ENCODE data around the gene PCDHA7. TPM values are rescaled to one million over a fixed set of nuclear protein-coding genes. Genes with fewer than 3 reads are reported as not detected.
"Not testable (repeated sequence)": the region's sequence is repeated elsewhere in the genome, so short reads cannot be mapped to it uniquely, and the experiment has no call there.

The PCDHA7 gene
- total RNA-seq, 1 experiment from 2014 or later, result 0.48 TPM

- H2BK12ac ChIP-seq (ENCODE audit: insufficient read length, low read depth, low read length), result no peak overlapping the region
- no peak overlapping the region for H4K91ac ChIP-seq (ENCODE audit: insufficient read length, low read depth, low read length)
- no peak overlapping the region for H2BK15ac ChIP-seq (ENCODE audit: low read depth, low read length)
- H3K4me3 Mint-ChIP-seq, result peak overlapping the region; percentile 76 to 88
- no peaks in the 10 kb centered on the region for H3K9me3 ChIP-seq (ENCODE audit: control insufficient read depth, low read depth, low read length)
- H4K20me1 ChIP-seq (ENCODE audit: control insufficient read depth, insufficient read depth, insufficient read length), result no peaks in the 10 kb centered on the region
- no peak overlapping the region for H3T11ph ChIP-seq (ENCODE audit: low read length)
- TF ChIP-seq CTCF (conservative IDR thresholded peaks at IDR 0.05), result peak; percentile 44; the same call in 2 of the 3 replicates
- H3K79me1 ChIP-seq (ENCODE audit: insufficient read depth, low read depth, low read length, poor library complexity, severe bottlenecking), result no peaks in the 10 kb centered on the region
- H2BK20ac ChIP-seq (ENCODE audit: low read depth, low read length, poor library complexity, severe bottlenecking), result no peak overlapping the region
- H2AFZ ChIP-seq (ENCODE audit: low read length), result no peak overlapping the region
- H3K4me2 ChIP-seq (ENCODE audit: insufficient read depth, insufficient read length, low read length), result no peak overlapping the region
- H3K36me3 Mint-ChIP-seq (ENCODE audit: insufficient read depth in 1 of 3, low read depth in 3 of 3), result peaks cover 15 to 33% (median 19%) of the 10 kb centered on the region in 3 experiments
- no peak overlapping the region for H4K5ac ChIP-seq (ENCODE audit: insufficient read length, low read depth, low read length)
- no peak overlapping the region for H2AK5ac ChIP-seq (ENCODE audit: insufficient read length, low read length)
- H2BK120ac ChIP-seq (ENCODE audit: low read depth, low read length, poor library complexity, severe bottlenecking), result no peak overlapping the region
- peak overlapping the region in 1 of 3 experiments; percentile 97; a peak in 3 of 7 replicates for H3K27ac Mint-ChIP-seq
- no peak overlapping the region for H3K23ac ChIP-seq (ENCODE audit: insufficient read length, low read depth, low read length)
- H3K14ac ChIP-seq (ENCODE audit: insufficient read depth, low read length), result peak overlapping the region; percentile 76; the same call in 1 of the 2 replicates
- H3K56ac ChIP-seq (ENCODE audit: insufficient read length, low read depth, low read length), result no peak overlapping the region
- H2BK5ac ChIP-seq (ENCODE audit: insufficient read length, low read length), result no peak overlapping the region
- H3K4me1 Mint-ChIP-seq, result peaks cover 0 to 11% of the 10 kb centered on the region in 2 experiments; a peak in 2 of 4 replicates
- H3K27me3 Mint-ChIP-seq (ENCODE audit: low read depth), result no peaks in the 10 kb centered on the region
- no peak overlapping the region for H3K18ac ChIP-seq (ENCODE audit: insufficient read length, low read depth, low read length)
- no peak overlapping the region for H3K4ac ChIP-seq (ENCODE audit: low read depth, low read length)
- H3K9me3 Mint-ChIP-seq, result peaks cover 20 to 22% of the 10 kb centered on the region in 2 experiments
- no peak overlapping the region for H4K8ac ChIP-seq (replicated peaks; ENCODE audit: insufficient read length, low read depth, low read length)
- no CpG with 5 or more reads among the region's 18 CpGs for WGBS (ENCODE audit: extremely low coverage, insufficient read length, low lambda C conversion rate)
- no peaks in the 10 kb centered on the region for H3K27me3 ChIP-seq (ENCODE audit: insufficient read depth, low read length)
- no peak overlapping the region for H3K27ac ChIP-seq (ENCODE audit: insufficient read length, low read depth, low read length)
- H3K9ac ChIP-seq (ENCODE audit: extremely low read depth, insufficient read length, low read length), result no peak overlapping the region
- no peaks in the 10 kb centered on the region for H3K4me1 ChIP-seq (ENCODE audit: insufficient read depth, low read length)
- no peaks in the 10 kb centered on the region for H3K79me2 ChIP-seq (ENCODE audit: insufficient read depth, low read length)
- no peak for DNase-seq
- H3K23me2 ChIP-seq (ENCODE audit: insufficient read length, low read depth, low read length, poor library complexity, severe bottlenecking), result peaks cover 3% of the 10 kb centered on the region
Measured at GRCh38 chr5:140828362-140828737, 5.7 kb upstream of the PCDHA7 start.

- not testable (repeated sequence) for H3K27ac Mint-ChIP-seq; H3K27me3 Mint-ChIP-seq (ENCODE audit: low read depth); H3K79me2 ChIP-seq (ENCODE audit: insufficient read depth, low read length); H3K14ac ChIP-seq (ENCODE audit: insufficient read depth, low read length); H4K91ac ChIP-seq (ENCODE audit: insufficient read length, low read depth, low read length); H3K9me3 ChIP-seq (ENCODE audit: control insufficient read depth, low read depth, low read length); H2BK5ac ChIP-seq (ENCODE audit: insufficient read length, low read length); H4K8ac ChIP-seq (replicated peaks; ENCODE audit: insufficient read length, low read depth, low read length); H3T11ph ChIP-seq (ENCODE audit: low read length); H3K79me1 ChIP-seq (ENCODE audit: insufficient read depth, low read depth, low read length, poor library complexity, severe bottlenecking); H4K20me1 ChIP-seq (ENCODE audit: control insufficient read depth, insufficient read depth, insufficient read length); H2BK120ac ChIP-seq (ENCODE audit: low read depth, low read length, poor library complexity, severe bottlenecking); H3K23me2 ChIP-seq (ENCODE audit: insufficient read length, low read depth, low read length, poor library complexity, severe bottlenecking); H4K5ac ChIP-seq (ENCODE audit: insufficient read length, low read depth, low read length); H3K4me2 ChIP-seq (ENCODE audit: insufficient read depth, insufficient read length, low read length); H3K9ac ChIP-seq (ENCODE audit: extremely low read depth, insufficient read length, low read length); DNase-seq; H3K18ac ChIP-seq (ENCODE audit: insufficient read length, low read depth, low read length); H2BK15ac ChIP-seq (ENCODE audit: low read depth, low read length); H3K56ac ChIP-seq (ENCODE audit: insufficient read length, low read depth, low read length); H2AFZ ChIP-seq (ENCODE audit: low read length); H3K4me3 Mint-ChIP-seq; H3K4ac ChIP-seq (ENCODE audit: low read depth, low read length); H3K4me1 ChIP-seq (ENCODE audit: insufficient read depth, low read length); H3K27ac ChIP-seq (ENCODE audit: insufficient read length, low read depth, low read length); H2BK20ac ChIP-seq (ENCODE audit: low read depth, low read length, poor library complexity, severe bottlenecking); H3K27me3 ChIP-seq (ENCODE audit: insufficient read depth, low read length); H3K23ac ChIP-seq (ENCODE audit: insufficient read length, low read depth, low read length); H2AK5ac ChIP-seq (ENCODE audit: insufficient read length, low read length); H2BK12ac ChIP-seq (ENCODE audit: insufficient read length, low read depth, low read length)
- H3K4me1 Mint-ChIP-seq, result peaks cover 0 to 11% of the 10 kb centered on the region in 2 experiments; a peak in 2 of 4 replicates
- no CpG with 5 or more reads among the region's 106 CpGs for WGBS (ENCODE audit: extremely low coverage, insufficient read length, low lambda C conversion rate)
- H3K36me3 Mint-ChIP-seq (ENCODE audit: insufficient read depth in 1 of 3, low read depth in 3 of 3), result peaks cover 18 to 39% (median 23%) of the 10 kb centered on the region in 3 experiments
- H3K9me3 Mint-ChIP-seq, result peaks cover 22 to 29% of the 10 kb centered on the region in 2 experiments
Measured at GRCh38 chr5:140829511-140830501, 4.3 kb upstream of the PCDHA7 start.

Data from H9 (cell line).